Naive thymus-derived CD8-positive, alpha-beta T cell (primary cell): Measurements from ENCODE around the gene CMIP. TPM values are rescaled to one million over a fixed set of nuclear protein-coding genes. Genes with fewer than 3 reads are reported as not detected.

Experiments used
- ATAC-seq, 2 donors: fragments of 150-1000 bp; cut with Tn5 transposase in 1 of 2; sonication (Bioruptor Pico), chemical (Tn5 transposase) in 1 of 2; 1 replicate in 1 of 2; 2 replicates in 1 of 2; pipeline ENCODE4 v1.10.0; 2021; ENCODE audit warnings: mild to moderate bottlenecking in 2 of 2, moderate library complexity in 2 of 2
- POLR2A ChIA-PET: fragments of 350-600 bp; sonication (Branson Sonifier 250); formaldehyde crosslinking; loops from one replicate; lab custom pipeline; 2021; ENCODE audit warnings: antibody characterized with exemption; lab: Charles Lee
- DNase-seq, 10 donors: peaks; one replicate each; pipeline versions ENCODE4 v3.0.0 to v3.0.0-alpha.2; 2020 to 2022
- H3K27ac Mint-ChIP-seq, 10 donors: one replicate each; pipeline ENCODE4 v1.8.0; 2020 to 2022; ENCODE audit warnings: mild to moderate bottlenecking in 10 of 10, mixed read lengths in 10 of 10, moderate library complexity in 4 of 10, inconsistent platforms in 1 of 10
- H3K27me3 Mint-ChIP-seq, 5 donors: one replicate each; pipeline ENCODE4 v1.8.0; 2021 to 2022; ENCODE audit warnings: mixed read lengths in 5 of 5
- H3K36me3 Mint-ChIP-seq, 3 donors: one replicate each; pipeline ENCODE4 v1.8.0; 2020 to 2022; ENCODE audit warnings: mixed read lengths in 3 of 3, mild to moderate bottlenecking in 2 of 3, inconsistent platforms in 1 of 3
- H3K4me1 Mint-ChIP-seq, 4 donors: one replicate each; pipeline ENCODE4 v1.8.0; 2021 to 2022; ENCODE audit warnings: mixed read lengths in 4 of 4
- H3K4me3 Mint-ChIP-seq, 10 donors: one replicate each; pipeline ENCODE4 v1.8.0; 2020 to 2022; ENCODE audit warnings: mild to moderate bottlenecking in 10 of 10, mixed read lengths in 10 of 10, moderate library complexity in 6 of 10, inconsistent platforms in 1 of 10
- H3K9me3 Mint-ChIP-seq, 9 donors: one replicate each; pipeline ENCODE4 v1.8.0; 2020 to 2022; ENCODE audit warnings: mixed read lengths in 9 of 9, mild to moderate bottlenecking in 3 of 9, inconsistent platforms in 1 of 9, moderate library complexity in 1 of 9
- polyA plus RNA-seq, 3 donors: library from polyadenylated mRNA; unstranded; fragments of 300-500 nt; fragmentation: Illumina TruSeq; gene quantifications; one replicate each; pipeline ENCODE4 v1.2.3, GENCODE V29; 2021
- total RNA-seq, 8 experiments: library from RNA in 2 of 8; stranded (reverse) in 2 of 8; gene quantifications; one replicate each; pipeline ENCODE4 v1.2.3 and lab custom pipeline; 2021 to 2026

The CMIP gene
- total and polyA plus RNA-seq, 5 experiments from 2014 or later, result 0.31 to 41.5 (median 1.3) TPM

DNA sequence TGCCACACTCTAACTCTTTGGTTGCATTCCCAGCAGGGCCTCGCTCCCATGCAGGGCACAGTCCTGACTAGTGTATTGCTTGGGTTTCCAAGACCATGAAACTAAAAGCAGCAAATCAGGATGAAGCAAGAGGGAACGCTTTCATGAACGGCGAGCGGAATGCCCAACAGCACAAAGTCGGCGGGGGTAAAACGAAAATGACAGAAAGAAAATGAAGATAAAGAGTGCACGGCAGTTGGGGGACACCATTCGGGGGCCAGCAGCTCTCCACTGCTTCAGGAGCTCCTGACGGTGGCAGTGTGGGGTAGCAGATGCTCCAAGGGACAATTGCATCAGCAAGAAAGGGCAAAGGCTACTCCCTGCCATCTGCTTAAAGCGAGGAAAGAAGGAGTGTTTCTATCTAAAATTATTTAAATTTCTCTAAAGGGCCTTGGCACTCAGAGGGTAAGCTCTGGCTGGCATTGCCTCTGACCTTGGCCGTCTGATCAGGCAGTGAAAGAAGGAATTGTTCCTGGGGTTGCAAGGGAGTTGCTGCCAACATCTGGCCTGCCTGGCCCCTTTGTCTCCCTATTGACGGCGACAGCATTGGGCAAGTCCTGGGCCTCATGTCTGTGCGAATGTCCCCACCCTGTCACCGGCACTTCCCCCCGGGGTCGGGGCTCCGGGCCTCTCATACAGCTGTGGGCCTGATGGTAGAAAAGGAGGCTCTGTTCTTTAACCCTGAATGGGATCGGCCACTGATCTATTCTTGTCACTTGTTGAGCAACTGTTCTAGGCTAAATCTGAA, 138.2 kb downstream of the CMIP start:
- H3K9me3 Mint-ChIP-seq, result no peaks in the 10 kb centered on the region
- POLR2A ChIA-PET, result no interaction called here
- peaks cover 10 to 27% (median 22%) of the 10 kb centered on the region in 4 donors for H3K4me1 Mint-ChIP-seq
- ATAC-seq, result no peak
- peaks cover 0 to 15% (median 3%) of the 10 kb centered on the region in 3 donors for H3K36me3 Mint-ChIP-seq
- H3K27ac Mint-ChIP-seq, result peak overlapping the region in 3 of 10 donors; percentile 21 to 66 (median 32)
- no peak overlapping the region for H3K4me3 Mint-ChIP-seq
- no peak for DNase-seq
- H3K27me3 Mint-ChIP-seq, result no peaks in the 10 kb centered on the region

DNA sequence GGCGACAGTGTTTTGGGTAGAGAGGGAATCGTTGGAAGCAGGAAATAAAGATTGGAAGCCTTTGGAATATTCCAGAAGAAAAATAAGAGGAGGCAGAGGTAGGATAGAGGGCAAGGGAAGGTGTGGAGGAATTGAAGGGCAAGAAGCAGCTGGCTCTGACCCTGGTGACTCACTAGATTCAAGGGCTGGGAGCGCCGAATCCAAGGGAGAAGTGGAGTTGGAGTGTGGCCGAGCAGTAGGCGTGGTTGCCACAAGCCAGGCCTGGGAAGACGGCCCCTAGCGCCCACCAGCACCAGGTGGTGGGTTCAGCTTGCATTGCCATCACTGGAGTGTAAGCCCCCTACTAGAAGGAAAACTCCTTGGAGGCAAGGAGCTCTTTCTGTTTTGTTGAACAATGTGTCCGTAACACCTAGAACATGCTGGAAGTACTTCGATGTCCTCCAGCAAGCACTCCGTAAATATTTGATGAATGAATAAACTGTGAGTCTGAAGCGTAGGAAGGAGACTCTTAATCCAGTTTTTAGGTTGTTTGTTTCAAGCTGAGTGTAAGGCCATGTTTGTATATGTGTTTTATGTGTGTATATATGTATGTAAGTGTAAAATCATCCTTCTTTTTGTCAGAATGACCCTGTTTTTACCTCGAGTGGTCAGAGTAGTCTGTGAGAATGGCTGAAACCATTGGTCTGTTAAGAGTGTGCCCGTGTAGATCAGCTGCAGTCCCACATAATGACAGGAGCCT, 139.5 kb downstream of the CMIP start:
- H3K36me3 Mint-ChIP-seq, result peaks cover 0 to 18% (median 3%) of the 10 kb centered on the region in 3 donors
- peak overlapping the region in 4 of 10 donors; percentile 4 to 50 (median 40) for H3K27ac Mint-ChIP-seq
- peaks cover 15 to 29% (median 25%) of the 10 kb centered on the region in 4 donors for H3K4me1 Mint-ChIP-seq
- H3K27me3 Mint-ChIP-seq, result no peaks in the 10 kb centered on the region
- ATAC-seq (no peak), DNase-seq (no peak)
- POLR2A ChIA-PET, result no interaction called here
- H3K4me3 Mint-ChIP-seq, result no peak overlapping the region
- no peaks in the 10 kb centered on the region for H3K9me3 Mint-ChIP-seq

DNA sequence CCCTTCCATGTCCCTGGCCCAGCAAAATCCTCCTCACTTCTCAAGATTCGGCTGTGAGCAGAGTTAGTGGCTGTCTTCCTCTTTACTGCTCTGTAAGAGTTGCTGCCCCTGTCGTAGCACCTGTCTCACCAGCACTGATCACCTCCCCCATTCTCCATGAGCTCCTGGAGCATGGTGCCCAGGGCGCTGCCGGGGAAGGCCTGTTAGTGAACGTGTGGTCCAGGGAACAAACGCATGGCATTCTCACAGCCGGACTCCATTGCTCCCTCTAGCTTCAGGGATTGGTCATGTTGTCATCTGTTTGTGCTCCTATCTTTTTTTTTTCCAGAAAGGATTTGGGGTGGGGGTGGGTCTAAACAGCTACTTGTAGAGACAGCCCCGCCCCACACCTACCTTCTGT, 141.2 kb downstream of the CMIP start:
- POLR2A ChIA-PET, result no interaction called here
- no peaks in the 10 kb centered on the region for H3K9me3 Mint-ChIP-seq
- H3K27me3 Mint-ChIP-seq, result no peaks in the 10 kb centered on the region
- peak overlapping the region in 1 of 10 donors; percentile 26 for H3K27ac Mint-ChIP-seq
- no peak for DNase-seq
- H3K36me3 Mint-ChIP-seq, result peaks cover 0 to 25% (median 3%) of the 10 kb centered on the region in 3 donors
- ATAC-seq, result no peak
- no peak overlapping the region for H3K4me3 Mint-ChIP-seq
- H3K4me1 Mint-ChIP-seq, result peaks cover 15 to 35% (median 25%) of the 10 kb centered on the region in 4 donors

DNA sequence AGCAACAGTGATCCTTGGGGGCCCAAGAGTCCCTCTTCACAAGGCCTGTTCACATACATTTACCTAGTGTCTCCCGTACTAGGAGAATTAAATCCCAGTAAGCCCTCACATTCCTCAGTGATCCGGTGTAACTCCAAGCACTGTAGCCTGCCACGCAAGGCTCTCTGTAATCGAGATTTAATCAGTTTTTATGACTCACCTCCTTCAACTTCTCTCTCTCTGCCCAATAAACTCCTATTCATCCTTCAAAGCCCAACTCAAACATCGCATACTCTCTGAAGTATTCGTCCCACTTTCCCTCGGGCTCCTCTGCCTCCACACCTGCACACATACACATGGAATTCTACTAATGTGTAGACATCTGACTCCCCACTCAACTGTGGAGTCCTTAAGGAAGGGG, 141.8 kb downstream of the CMIP start:
- DNase-seq (no peak), ATAC-seq (no peak)
- H3K4me3 Mint-ChIP-seq, result no peak overlapping the region
- H3K9me3 Mint-ChIP-seq, result no peaks in the 10 kb centered on the region
- peaks cover 17 to 31% (median 27%) of the 10 kb centered on the region in 4 donors for H3K4me1 Mint-ChIP-seq
- no peaks in the 10 kb centered on the region for H3K27me3 Mint-ChIP-seq
- peak overlapping the region in 4 of 10 donors; percentile 1 to 21 (median 10) for H3K27ac Mint-ChIP-seq
- H3K36me3 Mint-ChIP-seq, result peaks cover 0 to 25% (median 3%) of the 10 kb centered on the region in 3 donors
- POLR2A ChIA-PET, result no interaction called here

DNA sequence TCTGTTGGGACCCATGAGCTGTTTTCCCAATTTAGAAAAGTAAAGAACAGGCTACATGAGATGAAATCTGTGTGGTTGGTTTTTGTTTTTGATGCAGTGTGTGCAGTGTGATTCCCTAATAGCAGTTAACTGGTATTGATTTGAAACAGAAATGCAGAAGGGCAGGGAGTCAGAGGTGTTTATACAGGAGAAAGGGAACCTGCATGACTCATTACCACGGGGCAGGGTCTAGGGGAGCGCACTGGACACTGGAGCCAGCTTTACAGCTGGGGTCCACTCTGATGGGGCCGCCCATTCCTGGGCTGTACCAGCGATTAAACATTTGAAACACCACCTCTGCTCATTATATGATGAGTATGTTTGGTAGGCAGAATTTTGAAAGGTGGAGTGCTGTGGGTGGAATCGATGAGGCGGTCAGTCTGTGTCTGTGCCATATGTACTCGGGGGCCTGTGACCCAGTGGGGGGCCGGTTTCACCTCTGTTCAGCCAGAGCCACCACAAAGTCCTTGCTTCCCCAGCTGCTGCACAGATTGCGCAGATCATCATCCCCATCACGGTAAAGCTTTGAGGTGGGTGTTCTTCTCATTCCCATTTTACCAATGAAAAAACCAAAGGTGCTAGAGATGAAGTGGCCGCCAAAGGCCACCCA, 142.5 kb downstream of the CMIP start:
- DNase-seq (no peak), ATAC-seq (no peak)
- POLR2A ChIA-PET, result no interaction called here
- no peaks in the 10 kb centered on the region for H3K9me3 Mint-ChIP-seq
- H3K27ac Mint-ChIP-seq, result peak overlapping the region in 4 of 10 donors; percentile 1 to 60 (median 8)
- H3K27me3 Mint-ChIP-seq, result no peaks in the 10 kb centered on the region
- H3K36me3 Mint-ChIP-seq, result peaks cover 0 to 25% (median 3%) of the 10 kb centered on the region in 3 donors
- H3K4me3 Mint-ChIP-seq, result no peak overlapping the region
- peaks cover 20 to 31% (median 28%) of the 10 kb centered on the region in 4 donors for H3K4me1 Mint-ChIP-seq

DNA sequence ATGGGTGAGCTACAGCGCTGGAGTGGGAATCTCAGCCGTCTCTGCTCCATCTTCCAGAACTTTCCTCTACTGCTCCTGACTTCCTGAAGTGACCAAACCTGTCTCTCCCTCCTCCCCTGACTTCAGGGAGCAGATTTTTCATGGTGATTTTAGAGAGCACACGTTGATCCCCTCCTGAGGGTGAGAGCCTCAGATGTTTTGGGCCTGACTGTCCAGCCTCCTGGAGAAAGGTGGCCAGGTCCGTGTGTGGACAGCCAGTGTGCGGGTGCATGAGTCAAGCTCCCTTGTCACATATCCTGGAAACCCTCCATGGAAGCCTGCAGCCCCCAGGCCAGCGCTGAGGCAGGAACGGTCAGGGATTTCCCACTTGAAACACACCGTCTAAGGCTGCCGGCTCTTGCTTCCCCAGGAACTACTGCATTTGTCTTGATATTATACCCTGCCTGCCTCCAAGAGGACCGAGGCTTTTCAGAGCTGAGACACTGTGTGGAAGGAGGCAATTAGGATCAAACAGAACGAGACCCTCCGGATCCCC, 143.1 kb downstream of the CMIP start:
- Mint-ChIP-seq H3K36me3 (peaks cover 0 to 23% (median 0%) of the 10 kb centered on the region in 3 donors), H3K27me3 (no peaks in the 10 kb centered on the region), H3K9me3 (no peaks in the 10 kb centered on the region), H3K4me1 (peaks cover 18 to 33% (median 29%) of the 10 kb centered on the region in 4 donors), H3K4me3 (no peak overlapping the region), H3K27ac (peak overlapping the region in 1 of 10 donors; percentile 16)
- ATAC-seq (no peak), DNase-seq (no peak)
- POLR2A ChIA-PET, result no interaction called here

DNA sequence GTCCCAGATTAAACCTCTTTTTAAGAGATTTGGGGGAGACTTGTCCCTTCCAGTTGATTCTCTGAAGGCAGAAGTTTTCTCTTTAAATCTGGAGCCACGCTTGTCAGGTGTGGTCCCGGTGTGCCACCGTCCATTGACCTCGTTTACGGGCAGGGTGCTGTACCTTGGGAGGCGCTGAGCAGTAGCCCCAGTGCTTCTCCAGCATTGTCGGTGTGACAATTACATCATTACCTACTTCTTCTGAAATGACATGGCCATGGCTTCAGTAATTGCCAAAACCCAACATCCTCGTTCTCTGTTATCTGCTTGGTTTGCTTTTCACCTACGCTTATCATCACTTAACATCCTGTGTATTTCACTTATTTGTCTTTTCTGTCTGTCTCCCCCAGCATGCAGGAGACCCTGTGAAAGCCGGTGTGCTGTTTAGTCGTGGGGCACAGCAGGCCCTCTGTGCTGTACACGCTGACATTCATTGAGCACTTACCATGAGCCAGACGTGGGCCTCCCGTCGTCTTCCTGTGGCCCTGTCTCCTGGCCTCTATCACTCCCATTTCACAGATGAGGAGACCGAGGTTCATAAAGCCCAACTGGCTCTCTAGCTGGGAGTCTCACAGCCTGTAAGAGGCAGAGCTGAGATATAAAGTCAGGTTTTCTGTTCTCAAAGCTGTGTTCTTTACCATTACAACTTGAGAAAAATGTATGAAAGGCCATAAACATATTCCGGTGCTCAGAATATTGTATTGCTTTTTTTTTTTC, 143.9 kb downstream of the CMIP start:
- Mint-ChIP-seq H3K4me1 (peaks cover 18 to 33% (median 28%) of the 10 kb centered on the region in 4 donors), H3K4me3 (no peak overlapping the region), H3K9me3 (no peaks in the 10 kb centered on the region), H3K36me3 (peaks cover 0 to 22% (median 0%) of the 10 kb centered on the region in 3 donors), H3K27me3 (no peaks in the 10 kb centered on the region), H3K27ac (peak overlapping the region in 3 of 10 donors; percentile 60 to 66 (median 65))
- POLR2A ChIA-PET, result no interaction called here
- DNase-seq (no peak), ATAC-seq (no peak)

DNA sequence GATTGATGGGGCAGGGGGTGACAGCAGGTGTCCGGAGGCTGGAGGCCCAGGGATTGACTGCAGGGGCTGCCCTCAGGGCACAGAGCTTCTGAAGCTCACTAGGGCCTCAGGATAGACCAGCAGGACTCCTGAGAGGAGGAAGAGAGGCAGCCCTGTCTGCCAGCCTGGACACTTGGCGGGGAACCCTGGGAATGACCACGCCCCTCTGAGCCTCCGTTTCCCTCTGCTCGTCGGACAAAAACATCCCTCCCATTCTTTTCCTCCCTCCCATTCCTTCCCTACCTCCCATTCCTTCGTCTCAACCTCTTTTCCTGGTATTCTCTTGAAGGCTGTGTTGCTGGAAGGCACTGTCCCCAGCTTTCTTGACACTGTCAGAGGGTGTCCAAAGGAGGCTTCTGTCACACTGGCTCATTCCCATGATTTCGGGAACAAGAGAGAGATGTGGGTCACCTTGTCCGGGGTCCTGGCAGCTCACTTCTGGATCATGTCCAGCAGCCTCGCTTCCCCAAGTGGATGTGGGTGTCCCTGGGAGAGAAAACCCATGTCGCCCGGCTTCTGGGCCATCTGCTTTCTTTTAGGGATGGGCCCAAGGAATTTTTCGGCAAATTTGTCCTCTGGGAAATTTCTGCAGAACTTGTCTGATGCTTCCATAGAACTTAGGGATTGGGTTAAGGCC, 145.5 kb downstream of the CMIP start:
- Mint-ChIP-seq H3K9me3 (no peaks in the 10 kb centered on the region), H3K4me3 (no peak overlapping the region), H3K27ac (no peak overlapping the region), H3K27me3 (no peaks in the 10 kb centered on the region), H3K36me3 (peaks cover 0 to 12% (median 0%) of the 10 kb centered on the region in 3 donors), H3K4me1 (peaks cover 16 to 33% (median 26%) of the 10 kb centered on the region in 4 donors)
- ATAC-seq (no peak), DNase-seq (no peak)
- POLR2A ChIA-PET, result no interaction called here

DNA sequence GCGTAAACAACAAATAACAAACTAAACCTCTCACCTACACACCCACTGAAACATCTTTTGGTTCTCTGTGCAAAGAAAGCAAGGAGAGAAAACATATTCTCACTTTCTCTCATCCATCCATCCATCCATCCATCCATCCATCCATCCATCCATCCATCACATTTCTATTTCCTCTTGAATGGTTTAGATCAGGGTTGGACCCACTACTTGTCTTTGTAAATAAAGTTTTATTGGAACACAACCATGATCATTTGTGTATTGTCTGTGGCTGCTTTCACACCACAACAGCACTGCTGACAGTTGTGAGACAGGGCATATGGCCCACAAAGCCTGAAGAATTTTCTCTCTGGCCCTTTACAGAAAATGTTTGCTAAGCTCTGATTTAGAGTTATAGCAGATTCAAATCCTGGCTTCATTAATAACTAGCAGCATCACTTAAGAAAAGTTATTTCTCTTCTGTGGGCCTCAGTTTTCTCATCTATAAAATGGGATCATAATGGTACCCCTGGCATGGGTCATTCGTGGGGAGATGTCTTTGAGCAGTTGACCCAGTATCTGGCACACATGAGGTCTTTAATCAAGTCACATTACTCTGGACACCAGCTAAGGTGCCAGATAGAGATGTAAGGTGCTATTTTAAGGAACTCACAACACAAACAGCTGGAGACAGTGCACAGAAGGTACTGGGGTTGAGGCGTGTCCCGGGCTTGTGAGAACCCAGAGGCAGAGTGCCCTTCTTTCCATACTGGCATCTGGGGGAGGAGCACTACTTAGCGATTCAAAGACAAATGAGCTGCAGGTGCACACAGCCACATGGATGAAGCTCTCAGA, 146.3 kb downstream of the CMIP start:
- Mint-ChIP-seq H3K4me3 (peak overlapping the region in 1 of 10 donors; percentile 56), H3K27me3 (no peaks in the 10 kb centered on the region), H3K27ac (peak overlapping the region in 5 of 10 donors; percentile 37 to 86 (median 48)), H3K36me3 (peaks cover 0 to 12% (median 0%) of the 10 kb centered on the region in 3 donors), H3K4me1 (peaks cover 18 to 29% (median 22%) of the 10 kb centered on the region in 4 donors), H3K9me3 (no peaks in the 10 kb centered on the region)
- ATAC-seq, result no peak
- DNase-seq, result no peak
- POLR2A ChIA-PET, result no interaction called here

DNA sequence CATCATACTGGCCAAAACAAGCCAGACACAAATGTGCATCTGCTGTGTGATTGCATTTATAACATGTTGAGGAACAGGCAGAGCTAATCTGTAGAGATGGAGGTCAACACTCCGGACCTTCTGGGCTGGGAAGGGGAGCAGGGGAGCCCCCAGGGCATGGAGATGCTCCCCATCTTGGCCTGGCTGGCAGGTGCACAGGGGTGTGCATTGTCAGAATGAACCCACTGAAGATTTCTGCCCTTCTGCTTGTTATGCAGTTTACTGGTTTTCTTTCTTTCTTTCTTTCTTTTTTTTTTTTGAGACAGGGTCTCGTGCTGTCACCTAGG, 146.9 kb downstream of the CMIP start:
- ATAC-seq (no peak), DNase-seq (peak in 1 of 10 donors; percentile 52)
- Mint-ChIP-seq H3K36me3 (peaks cover 0 to 12% (median 0%) of the 10 kb centered on the region in 3 donors), H3K27me3 (no peaks in the 10 kb centered on the region), H3K9me3 (no peaks in the 10 kb centered on the region), H3K4me1 (peaks cover 19 to 29% (median 22%) of the 10 kb centered on the region in 4 donors), H3K27ac (peak overlapping the region in 6 of 10 donors; percentile 25 to 91 (median 47)), H3K4me3 (peak overlapping the region in 1 of 10 donors; percentile 56)
- POLR2A ChIA-PET, result no interaction called here

DNA sequence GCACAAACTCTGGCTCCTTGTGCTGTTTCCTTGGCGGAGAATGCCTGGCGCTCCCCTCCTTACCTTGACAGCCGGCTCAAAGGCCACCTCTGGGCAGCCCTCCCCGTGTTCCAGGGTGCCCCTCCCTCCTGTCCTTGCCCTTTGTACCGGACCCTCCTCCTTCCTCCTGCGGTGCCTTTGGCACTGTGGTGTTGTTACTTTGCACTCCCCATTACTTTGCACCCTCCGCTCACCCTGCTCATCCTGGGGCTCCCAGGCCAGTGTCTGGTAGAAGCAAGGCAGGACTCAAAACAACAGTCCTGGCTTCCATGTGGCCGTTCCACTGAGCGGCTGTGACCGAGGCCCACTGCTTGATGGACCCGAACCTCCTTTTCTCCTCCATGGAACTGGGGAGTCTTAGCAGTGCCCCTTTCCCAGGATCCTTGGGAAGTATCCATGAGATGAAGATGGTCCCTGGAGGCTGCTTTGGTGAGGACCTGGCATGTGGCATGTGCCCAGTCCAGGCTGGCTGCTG, 147.8 kb downstream of the CMIP start:
- DNase-seq (no peak), ATAC-seq (no peak)
- H3K4me3 Mint-ChIP-seq, result no peak overlapping the region
- POLR2A ChIA-PET, result no interaction called here
- peak overlapping the region in 3 of 10 donors; percentile 35 to 91 (median 86) for H3K27ac Mint-ChIP-seq
- H3K4me1 Mint-ChIP-seq, result peaks cover 16 to 31% (median 22%) of the 10 kb centered on the region in 4 donors
- H3K9me3 Mint-ChIP-seq, result no peaks in the 10 kb centered on the region
- H3K27me3 Mint-ChIP-seq, result no peaks in the 10 kb centered on the region
- peaks cover 0 to 10% (median 0%) of the 10 kb centered on the region in 3 donors for H3K36me3 Mint-ChIP-seq
